NB4 (cell line): Measurements from ENCODE around the gene TEPSIN.

ENCODE experiments used
- CTCF ChIP-seq: IDR thresholded peaks from one replicate; pipeline ENCODE4 v1.5.1; 2012; ENCODE audit warnings: low read depth, low read length
- MAX ChIP-seq: IDR thresholded peaks from 2 replicates; pipeline ENCODE4 v1.6.1; 2011; ENCODE audit warnings: low read depth, low read length
- POLR2A ChIP-seq: IDR thresholded peaks from 2 replicates; pipeline ENCODE4 v1.6.1; 2011; ENCODE audit warnings: mild to moderate bottlenecking; ENCODE audit not compliant: insufficient read length; ENCODE audit errors: extremely low read depth

DNA sequence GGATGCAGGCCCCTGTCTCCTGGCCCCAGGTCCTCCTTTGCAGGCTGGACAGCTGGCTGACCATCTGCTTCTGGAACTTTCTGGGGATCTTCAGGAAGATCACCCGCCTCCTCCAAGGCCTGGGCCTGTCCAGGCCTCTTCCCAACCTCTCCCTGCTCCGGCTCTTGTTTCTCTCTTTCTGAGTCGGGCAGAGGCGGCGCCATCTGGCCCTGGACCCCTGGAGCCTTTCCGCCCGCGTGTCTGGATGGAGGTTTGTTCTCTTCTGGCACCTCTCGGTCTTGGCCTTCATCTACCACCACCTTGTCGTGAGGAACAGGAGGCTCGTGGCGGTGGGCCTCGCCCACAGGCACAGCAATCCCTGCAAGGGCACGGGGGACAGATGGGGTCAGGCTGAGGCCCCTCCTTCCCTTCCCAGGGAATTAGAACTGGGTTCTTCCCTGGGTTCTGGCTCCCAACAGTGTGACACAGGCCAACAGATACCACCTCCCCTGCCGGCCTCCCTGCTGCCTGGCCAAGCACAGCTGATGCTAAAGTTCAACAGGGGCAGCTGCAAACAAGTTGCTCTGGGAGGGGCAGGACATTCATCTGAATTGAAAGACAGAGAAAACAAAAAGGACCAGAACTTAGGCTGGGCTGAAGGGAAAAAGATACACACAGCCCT lies 13.6 kb upstream of the TEPSIN start:
- TF ChIP-seq CTCF = no peak
- no peak for TF ChIP-seq POLR2A
- no peak for TF ChIP-seq MAX
